CD4-positive, alpha-beta T cell treated with Interleukin-4 for 4 hours (primary cell): ENCODE results near the gene SPNS2.
"Not testable (repeated sequence)": the region's sequence is repeated elsewhere in the genome, so short reads cannot be mapped to it uniquely, and the experiment has no call there.

ENCODE experiments used
- DNase-seq: peaks from one replicate; pipeline ENCODE4 v3.0.0-alpha.2; 2020

SPNS2 gene

DNA sequence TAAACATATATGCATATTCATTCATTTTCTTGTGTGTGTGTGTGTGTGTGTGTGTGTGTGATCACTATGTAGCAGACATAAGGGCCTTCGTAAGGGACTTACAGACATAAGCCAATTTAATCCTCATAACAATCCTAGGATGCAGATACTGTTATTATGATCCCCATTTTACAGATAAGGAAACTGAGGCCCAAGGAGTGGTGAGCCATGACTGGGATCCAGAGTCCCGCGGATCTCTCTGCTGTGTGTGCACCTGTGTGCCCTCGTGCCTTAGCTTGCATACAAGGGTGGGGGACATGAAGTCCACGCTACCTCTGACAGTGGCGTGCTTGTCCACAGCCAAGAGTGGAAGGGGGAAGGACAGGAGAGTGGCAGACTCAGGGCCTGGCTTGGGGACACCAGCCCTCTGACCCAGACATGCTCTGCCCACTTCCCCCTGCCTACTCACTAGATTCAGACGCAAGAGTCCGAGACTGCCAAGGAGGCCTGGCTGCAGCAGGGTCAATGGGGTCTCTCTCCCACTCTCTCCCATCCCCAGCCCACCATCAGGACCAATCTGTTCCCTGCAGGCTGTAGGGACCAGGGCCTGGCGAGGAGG, 75.9 kb downstream of the SPNS2 start:
- DNase-seq, result no peak

DNA sequence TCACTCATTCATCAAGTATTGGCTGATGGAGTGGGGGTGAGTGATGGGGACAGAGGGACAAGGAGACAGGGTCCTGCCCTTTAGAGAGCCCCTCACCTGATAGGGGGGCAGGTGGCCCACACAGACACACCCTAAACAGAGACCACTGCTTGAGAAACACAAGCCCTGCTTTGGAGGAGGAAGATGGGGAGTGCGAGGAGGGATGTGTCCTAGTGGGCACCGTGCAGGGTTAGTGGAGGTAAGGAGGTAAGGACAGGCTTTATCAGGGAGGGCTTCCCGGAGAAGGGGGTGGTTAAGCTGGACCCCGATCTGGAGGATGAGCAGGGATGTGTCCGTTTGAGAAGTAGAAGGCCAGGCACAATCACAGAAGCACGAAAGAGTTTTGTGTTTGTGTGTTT, 77.5 kb downstream of the SPNS2 start:
- no peak for DNase-seq

DNA sequence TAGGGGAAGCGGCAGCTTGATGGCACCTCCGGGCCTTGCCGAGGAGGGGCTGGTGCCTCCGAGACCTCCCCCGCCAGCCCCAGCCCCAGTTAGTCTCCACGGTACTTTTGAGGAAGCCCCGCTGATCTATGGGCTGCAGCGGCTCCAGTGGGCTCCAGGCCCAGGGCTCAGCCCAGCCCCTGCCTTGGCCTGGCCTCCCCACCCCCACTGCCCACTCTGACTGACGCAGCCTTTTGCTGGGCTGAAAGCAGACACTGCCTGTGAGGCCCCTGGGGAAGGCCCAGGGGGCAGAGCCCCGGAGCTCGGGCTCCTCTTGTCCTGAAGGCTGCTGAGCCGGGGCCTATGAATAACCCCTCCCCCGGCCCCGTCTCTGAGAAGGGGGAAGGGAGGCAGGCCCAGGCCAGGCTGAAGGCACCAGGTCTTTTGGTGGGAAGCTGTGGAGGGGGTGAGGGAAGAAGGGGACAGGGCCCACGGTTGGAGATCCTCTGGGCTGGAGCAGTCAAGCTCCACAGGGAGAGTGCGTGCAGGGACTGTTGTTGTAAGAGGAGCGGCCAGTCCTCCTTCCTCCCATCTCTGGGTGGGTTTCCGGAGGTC, 78.1 kb downstream of the SPNS2 start:
- no peak for DNase-seq

DNA sequence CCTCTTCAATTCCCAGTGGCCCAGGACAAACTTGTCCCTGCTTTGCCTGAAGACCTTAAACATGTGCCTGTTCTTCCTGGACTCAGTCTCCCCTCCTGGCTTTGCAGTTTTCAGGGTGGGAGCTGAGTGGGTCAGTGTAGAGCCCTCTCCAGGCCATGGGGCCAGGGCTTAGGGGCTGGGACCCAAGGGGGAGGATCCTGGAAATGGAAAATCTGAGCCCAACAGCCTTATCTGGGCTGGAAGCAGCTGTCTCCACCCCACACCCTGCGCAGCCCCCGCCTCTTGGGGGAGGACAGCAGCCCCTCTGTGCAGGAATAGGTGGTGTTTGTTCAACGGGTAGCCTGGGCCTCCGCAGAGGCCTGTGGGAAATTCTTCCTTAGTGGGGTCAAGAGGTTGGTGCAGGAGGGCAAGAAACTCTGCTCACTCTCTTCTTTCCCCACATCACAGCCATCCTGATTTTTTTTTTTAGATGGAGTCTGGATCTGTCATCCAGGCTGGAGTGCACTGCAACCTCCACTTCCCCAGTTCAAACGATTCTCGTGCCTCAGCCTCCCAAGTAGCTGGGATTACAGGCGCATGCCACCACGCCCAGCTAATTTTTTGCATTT, 78.8 kb downstream of the SPNS2 start:
- DNase-seq, result no peak

DNA sequence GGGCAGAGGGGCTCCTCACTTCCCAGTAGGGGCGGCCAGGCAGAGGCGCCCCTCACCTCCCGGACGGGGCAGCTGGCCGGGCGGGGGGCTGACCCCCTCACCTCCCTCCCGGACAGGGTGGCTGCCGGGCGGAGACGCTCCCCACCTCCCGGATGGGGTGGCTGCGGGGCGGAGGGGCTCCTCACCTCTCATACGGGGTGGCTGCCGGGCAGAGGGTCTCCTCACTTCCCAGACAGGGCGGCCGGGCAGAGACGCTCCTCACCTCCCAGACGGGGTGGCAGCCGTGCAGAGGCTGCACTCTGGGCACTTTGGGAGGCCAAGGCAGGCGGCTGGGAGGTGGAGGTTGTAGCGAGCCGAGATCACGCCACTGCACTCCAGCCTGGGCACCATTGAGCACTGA, 79.7 kb downstream of the SPNS2 start:
- DNase-seq, result not testable (repeated sequence)

DNA sequence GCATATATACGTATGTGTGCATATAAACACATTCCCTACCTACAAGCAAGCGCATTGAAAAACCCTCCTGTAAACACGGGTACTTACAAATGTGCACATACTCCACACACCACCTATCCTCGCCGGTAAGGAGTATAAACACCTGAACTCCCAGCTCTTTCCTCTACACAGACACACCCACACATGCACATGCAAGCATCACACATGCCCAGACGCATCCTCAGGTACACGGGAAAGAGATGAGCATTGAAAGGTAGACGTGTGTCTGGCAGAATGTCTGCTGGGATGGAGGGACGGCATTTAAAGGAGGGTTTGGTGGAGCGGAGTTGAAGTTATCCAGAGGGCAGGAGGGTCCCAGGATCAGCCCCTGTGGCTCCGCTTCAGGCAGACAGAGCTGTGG, 81.0 kb downstream of the SPNS2 start:
- no peak for DNase-seq

DNA sequence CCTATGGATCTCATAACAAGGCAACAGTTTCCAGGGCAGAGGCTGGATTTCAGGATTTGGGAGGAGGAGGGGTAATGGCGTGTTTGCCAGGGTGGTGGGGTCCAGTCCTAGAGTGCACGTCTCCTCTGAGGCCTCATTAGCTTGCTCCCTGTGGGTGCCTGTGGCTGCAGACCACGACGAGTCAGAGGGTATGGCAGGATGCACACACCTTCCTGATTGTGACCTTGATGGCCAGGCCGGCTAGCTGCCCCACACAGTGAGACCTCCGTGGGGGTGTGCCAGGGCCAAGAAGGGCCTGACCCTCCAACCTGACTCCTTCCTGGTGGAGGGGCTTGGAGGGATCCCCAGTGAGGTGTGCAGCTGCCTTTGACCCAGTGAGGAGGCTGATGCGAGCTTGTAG, 81.6 kb downstream of the SPNS2 start:
- DNase-seq, result no peak

DNA sequence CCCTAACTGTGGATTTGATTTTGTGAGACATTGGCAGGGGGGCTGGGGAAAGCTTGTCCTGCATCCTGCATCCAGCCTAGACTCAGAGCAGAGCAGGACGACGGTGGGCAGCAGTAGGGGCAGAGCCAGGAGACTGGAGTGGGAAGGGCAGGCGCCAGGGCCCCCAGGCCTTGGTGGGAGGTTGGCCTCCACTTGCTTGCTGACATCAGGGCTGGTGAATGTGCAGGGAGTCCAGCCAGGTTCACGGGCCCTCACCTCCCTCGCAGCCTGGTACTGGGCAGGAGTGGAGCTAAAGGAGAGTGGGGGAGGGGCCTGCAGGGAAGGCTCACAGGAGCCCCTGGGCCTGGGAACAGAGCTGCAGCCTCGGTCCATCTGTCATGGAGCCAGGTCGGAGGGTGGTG, 83.4 kb downstream of the SPNS2 start:
- DNase-seq, result no peak

DNA sequence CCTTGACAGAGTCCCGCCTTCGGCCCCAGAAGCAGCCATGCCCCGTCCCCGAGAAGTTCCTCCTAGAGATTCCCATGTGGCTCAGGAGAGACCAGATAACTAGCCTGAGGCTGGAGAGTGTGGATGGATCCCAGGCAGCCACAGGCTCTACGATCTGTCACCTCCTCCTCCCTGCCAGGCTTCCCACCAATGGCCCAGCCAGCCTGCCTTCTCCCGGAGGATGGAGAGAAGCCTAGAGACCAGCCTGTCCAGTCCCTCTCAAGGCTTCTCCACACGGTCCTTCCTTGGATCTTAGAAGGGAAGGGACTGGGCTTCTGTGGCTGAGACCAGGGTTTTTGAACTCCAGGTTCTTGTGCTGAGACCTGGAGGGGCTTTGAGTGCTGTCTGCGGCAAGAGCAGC, 84.0 kb downstream of the SPNS2 start:
- no peak for DNase-seq

DNA sequence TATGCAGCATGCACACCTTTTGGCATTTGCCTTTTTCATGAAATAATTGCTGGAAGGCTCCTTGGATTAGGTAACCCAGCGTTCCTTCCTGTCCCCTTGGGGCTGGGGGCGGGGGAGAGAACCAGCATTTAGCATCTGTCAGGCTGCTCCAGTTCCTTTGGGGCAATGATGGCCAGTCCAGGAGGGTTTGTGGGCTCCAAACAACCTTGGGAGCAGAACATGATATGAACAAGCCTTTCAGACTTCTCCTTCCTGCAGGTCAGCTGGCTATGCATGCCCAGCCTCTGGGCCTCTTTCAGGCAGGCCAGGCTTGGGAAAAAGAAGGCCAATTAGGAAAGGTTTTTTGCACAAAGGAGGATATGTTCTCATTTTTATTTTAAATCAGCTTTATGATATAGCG, 84.5 kb downstream of the SPNS2 start:
- no peak for DNase-seq

DNA sequence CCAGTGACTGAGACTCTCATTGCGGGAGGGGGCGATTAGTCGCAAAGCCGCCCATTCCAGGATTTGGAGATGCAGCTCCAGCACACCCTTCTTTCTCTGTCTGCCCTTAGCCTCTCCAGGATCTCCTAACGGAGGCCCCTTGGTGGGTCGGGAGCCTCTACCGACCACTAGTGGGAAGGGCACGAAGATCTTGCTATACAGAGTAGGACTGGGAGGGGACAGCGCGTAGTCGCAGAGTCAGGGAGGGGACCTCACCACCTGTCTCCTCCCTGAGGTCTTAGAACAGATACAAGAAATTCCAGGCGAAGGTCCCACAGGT, 85.1 kb downstream of the SPNS2 start:
- no peak for DNase-seq

DNA sequence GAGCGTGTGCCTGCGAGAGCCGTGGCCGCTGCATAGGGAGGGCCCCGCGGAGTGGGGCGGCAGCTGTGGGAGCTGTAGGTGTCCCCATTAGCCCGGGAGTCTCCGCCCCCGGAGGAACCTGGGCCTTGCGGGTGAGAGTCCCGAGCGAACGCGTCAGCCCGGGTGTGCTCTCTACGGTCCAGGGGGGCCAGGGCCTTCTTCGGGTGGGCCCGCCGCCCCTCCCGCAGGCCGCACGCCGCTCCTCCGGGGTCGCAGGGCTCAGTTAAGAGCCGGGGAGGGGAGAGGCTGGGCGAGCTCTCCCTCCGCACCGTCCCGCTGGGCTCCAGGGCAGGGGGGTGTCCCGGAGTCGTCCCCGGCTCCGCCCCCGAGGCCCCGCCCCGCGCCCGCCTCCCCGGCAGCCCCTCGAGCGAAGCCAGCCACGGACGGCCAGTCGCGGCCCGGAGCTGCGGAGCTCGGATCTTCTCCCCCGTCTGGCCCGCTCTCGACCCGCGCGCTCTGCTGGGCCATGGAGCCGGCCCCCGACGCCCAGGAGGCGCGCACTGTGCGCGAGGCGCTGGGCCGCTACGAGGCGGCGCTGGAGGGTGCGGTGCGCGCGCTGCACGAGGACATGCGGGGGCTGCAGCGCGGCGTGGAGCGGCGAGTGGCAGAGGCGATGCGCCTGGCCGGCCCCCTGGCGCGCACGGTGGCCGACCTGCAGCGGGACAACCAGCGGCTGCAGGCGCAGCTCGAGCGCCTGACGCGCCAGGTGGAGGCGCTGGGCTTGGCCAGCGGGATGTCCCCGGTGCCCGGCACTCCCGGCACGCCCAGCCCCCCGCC, 85.6 kb downstream of the SPNS2 start, which contains the start of gene SMTNL2:
TSS of gene SMTNL2 (plus strand) at position 429 of the 816 bp plus-strand sequence. CDS start at position 506, 77 bp downstream.
- DNase-seq, result no peak

DNA sequence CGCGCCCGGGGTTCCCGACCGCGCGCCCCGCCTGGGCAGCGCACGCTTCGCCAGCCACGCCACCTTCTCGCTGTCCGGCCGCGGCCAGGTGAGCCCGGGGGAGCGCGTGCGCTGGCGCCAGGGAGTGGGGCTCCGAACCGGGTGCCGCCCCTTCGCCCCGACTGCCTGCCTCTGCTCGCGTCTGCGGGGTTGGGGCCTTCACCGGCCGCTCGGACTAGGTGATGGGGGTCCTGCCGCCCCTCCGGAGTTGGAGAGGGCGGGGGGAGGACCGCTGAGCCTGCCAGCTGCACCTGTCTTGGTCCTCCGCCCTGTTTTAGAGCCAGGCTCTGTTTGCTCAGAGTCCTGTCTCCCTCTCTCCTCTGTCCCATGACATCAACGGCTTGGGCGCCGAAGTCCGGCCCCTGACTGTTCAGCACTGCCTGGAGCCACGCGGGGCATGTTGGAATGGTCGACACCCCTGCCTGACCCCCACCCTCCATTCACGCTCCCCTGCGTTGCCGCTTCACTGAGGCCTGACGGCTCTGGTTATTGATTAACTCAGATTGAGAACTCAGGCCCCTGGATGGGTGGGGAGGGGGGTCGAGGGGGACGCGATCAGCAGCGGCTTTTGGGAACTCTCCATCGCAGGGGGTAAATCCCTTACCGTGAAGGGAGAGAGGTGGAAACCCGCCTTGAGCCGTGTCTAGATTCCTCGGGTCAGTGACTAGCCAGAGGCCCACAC, 86.4 kb downstream of the SPNS2 start:
- DNase-seq, result no peak

DNA sequence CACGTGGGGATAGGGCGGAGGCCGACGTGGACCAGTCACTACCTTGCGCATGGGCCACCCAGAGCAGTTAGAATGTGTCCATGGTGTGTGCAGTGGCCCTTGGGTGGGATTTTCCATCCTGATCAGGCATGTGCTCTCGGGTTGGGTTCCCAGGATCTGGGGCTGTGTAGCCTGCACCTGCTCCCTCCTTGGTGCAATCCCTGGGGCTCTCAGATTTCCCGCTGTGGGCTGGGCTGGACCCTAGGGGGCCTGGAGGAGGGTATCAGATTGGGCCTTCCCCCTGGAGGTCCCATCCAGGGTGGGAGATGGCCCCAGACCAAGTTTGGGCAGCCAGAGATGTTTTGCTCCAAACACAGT, 86.9 kb downstream of the SPNS2 start:
- no peak for DNase-seq

DNA sequence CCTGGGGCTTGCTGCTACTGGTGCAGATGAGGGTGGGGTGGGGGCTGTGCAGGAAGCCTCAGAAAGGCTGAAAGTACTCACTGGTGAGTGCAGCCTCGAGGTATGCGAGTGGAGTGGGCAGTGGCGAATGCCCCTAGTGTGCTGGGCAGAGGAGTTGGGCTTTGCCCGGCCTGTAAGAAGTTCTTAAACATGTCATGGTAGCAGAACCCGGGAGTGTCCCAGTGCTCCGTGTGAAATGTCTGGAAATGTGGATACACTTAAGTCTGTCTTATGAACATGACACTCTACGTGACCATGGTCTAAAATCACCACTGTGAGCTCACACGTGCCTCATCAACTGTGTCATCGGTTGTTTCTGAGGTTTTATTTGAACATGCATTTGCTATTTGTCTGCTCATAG, 87.4 kb downstream of the SPNS2 start:
- DNase-seq, result no peak

DNA sequence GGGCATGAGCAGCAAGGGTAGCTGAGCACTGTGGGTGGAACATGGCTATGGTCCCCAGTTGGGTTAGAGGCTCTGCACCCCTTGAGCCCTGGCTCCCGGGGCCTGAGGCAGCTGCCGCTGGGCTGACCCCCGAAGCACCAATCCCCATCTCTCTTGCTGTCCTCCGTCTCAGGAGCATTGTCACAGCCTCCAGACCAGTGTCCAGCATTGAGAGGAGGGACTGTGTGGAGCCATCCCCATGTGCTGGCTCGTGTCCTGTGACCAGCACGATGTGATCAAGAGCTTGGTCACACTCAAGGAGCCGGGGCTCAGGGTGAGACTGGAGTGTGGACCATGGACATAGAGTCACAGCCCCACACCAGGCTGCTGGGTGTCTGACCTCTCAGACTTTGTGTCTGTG, 88.5 kb downstream of the SPNS2 start:
- no peak for DNase-seq

DNA sequence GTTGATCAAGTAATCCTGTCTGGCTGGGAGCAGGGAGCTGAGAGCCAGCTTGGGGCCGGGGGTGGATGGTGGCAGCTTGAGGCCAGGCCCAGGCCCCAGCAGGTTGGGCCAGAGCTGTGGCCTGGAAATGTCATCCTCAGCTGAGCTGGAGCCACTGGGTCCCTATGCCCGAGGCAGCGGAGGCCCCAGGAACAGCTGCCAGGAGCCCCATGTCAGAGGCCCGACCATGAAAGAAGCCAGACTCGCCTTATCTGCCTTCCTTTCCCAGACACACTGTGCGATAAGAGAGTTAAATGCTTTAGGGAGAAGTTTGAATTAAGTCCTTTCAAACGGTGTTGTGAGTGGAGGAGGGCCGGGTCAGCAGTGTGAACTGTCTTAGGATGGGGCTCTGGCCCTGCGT, 89.1 kb downstream of the SPNS2 start:
- no peak for DNase-seq

DNA sequence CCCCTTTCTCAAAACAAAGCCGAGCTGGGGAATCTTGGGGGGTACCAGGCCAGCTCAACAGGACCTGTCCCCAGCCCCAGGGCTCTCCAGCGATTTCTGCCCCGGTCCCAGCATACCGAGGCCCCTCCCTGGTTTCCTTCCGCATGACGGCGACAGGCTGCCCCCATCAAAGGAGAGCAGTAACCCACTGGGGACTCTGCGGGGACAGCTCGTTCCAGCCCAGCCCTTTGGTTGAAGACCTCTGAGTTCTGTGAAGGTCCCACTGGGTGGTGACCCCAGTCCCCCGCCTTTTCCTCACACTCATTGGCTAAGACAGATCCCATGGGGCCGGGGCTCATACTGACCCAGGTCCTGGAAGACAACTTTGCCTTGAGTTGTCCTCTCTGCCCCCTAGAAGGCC, 89.7 kb downstream of the SPNS2 start:
- DNase-seq, result no peak
